ENCODE measurements around the gene GALNTL6. TPM values are rescaled to one million over a fixed set of nuclear protein-coding genes. Genes with fewer than 3 reads are reported as not detected.

The GALNTL6 gene
- total and polyA plus RNA-seq, 9 of the 15 experiments (the other 6 are each of a cell fraction or from before 2014, with no cell fraction given): 0.18 to 0.50 (median 0.29) TPM

GRCh38 chr4:173074501-173074946 lies 1261.3 kb downstream of the GALNTL6 start (continued):
- 0 out of 2 replicates have a peak, but pooled peaks have one; percentile 22 for TF ChIP-seq CEBPG (CRISPR knock-in tag; IDR thresholded peaks at IDR 0.05)
- 0 out of 4 replicates have a peak, but pooled peaks of 1 of the 2 experiments have one; percentile 32 for TF ChIP-seq CEBPG (tag; conservative IDR thresholded peaks at IDR 0.05 in 1 of 2, IDR thresholded peaks at IDR 0.05 in 1 of 2)
- no peak for TF ChIP-seq JUN (IDR thresholded peaks at IDR 0.05; ENCODE audit: borderline replicate concordance, low read depth, low read length)
- TF ChIP-seq JUN (CRISPR knock-in tag; IDR thresholded peaks at IDR 0.05; ENCODE audit: borderline replicate concordance): no peak
- TF ChIP-seq ZNF436 (CRISPR knock-in tag; IDR thresholded peaks at IDR 0.05): no peak
- no peak for TF ChIP-seq IRF1 (CRISPR knock-in tag; IDR thresholded peaks at IDR 0.05; ENCODE audit: borderline replicate concordance)

GRCh38 chr4:173076903-173077634 lies 1263.9 kb downstream of the GALNTL6 start:
- ChIA-PET POLR2A (no interaction called here), CTCF (ENCODE audit: low intra/inter-chr PET ratio) (no interaction called here)
- Histone ChIP-seq H3K9ac (ENCODE audit: insufficient read depth in 1 of 2, low read depth in 2 of 2, low read length in 2 of 2) (no peak overlapping the region), H3K4me2 (ENCODE audit: insufficient read depth, low read length) (no peak overlapping the region), H3K27ac (ENCODE audit: extremely low read depth, low read depth, low read length) (no peak overlapping the region), H3K9me3 (replicated peaks; ENCODE audit: control insufficient read depth, insufficient read depth, low read depth, low read length) (no peaks in the 10 kb centered on the region), H3K9me1 (ENCODE audit: control insufficient read depth, insufficient read depth, low read length) (no peaks in the 10 kb centered on the region), H3K27me3 (ENCODE audit: control insufficient read depth in 2 of 2, insufficient read depth in 2 of 2, low read length in 2 of 2) (no peaks in the 10 kb centered on the region), H3K79me2 (ENCODE audit: control insufficient read depth, insufficient read depth, low read length) (no peaks in the 10 kb centered on the region), H3K4me1 (replicated peaks in 1 of 2; ENCODE audit: control insufficient read depth in 2 of 2, insufficient read depth in 2 of 2, low read length in 2 of 2) (no peaks in the 10 kb centered on the region), H4K20me1 (replicated peaks; ENCODE audit: control insufficient read depth, insufficient read depth, low read length) (no peaks in the 10 kb centered on the region), H3K4me3 (no peak overlapping the region), H2AFZ (ENCODE audit: low read depth, low read length) (no peak overlapping the region), H3K36me3 (ENCODE audit: control insufficient read depth, insufficient read depth, low read length) (no peaks in the 10 kb centered on the region)
- in situ Hi-C loops (cut with MboI): no loop called here
- WGBS (ENCODE audit: insufficient coverage, low coverage, missing lambda C conversion rate): 13% methylated on average over 3 of the region's 3 CpGs
- BruUV-seq (replicated peaks): no TSS peak
- intact Hi-C loops (cut with micrococcal nuclease): no loop called here
- FAIRE-seq: no peak
- DNase-seq (ENCODE audit: extremely low read depth in 1 of 4, low spot score in 3 of 4): no peak
- TF ChIP-seq ZKSCAN3 (CRISPR knock-in tag; IDR thresholded peaks at IDR 0.05) (no peak), NKRF (IDR thresholded peaks at IDR 0.05; ENCODE audit: borderline replicate concordance) (no peak)
- ATAC-seq: no peak

Measured in K562 (cell line).